HUES6 (cell line): ENCODE results near the gene KLRF2.

Experiments used
- H3K27ac ChIP-seq: 2 replicates; pipeline ENCODE4 v1.7.0; 2013; ENCODE audit warnings: low read depth, mild to moderate bottlenecking, low read length, inconsistent platforms
- H3K27me3 ChIP-seq: 2 replicates; pipeline ENCODE4 v1.6.1; 2013; ENCODE audit warnings: low read length; ENCODE audit not compliant: control insufficient read depth, insufficient read depth
- H3K36me3 ChIP-seq: 2 replicates; pipeline ENCODE4 v1.6.1; 2013; ENCODE audit warnings: low read length; ENCODE audit not compliant: control insufficient read depth, insufficient read depth
- H3K4me1 ChIP-seq: 2 replicates; pipeline ENCODE4 v1.6.1; 2013; ENCODE audit warnings: low read length; ENCODE audit not compliant: control insufficient read depth, insufficient read depth
- H3K4me3 ChIP-seq: 2 replicates; pipeline ENCODE4 v1.5.1; 2013; ENCODE audit warnings: low read depth, low read length
- H3K9ac ChIP-seq: one replicate; pipeline ENCODE4 v1.6.1; 2013; ENCODE audit warnings: mild to moderate bottlenecking, low read length
- H3K9me3 ChIP-seq: 2 replicates; pipeline ENCODE4 v1.6.1; 2013; ENCODE audit warnings: low read depth, low read length; ENCODE audit not compliant: control insufficient read depth, insufficient read depth

The KLRF2 gene

GRCh38 chr12:9888665-9889273 lies 7.5 kb downstream of the KLRF2 start:
- H3K36me3 ChIP-seq = no peaks in the 10 kb centered on the region
- H3K4me1 ChIP-seq = no peaks in the 10 kb centered on the region
- H3K27ac ChIP-seq = no peak overlapping the region
- no peak overlapping the region for H3K4me3 ChIP-seq
- no peak overlapping the region for H3K9ac ChIP-seq
- no peaks in the 10 kb centered on the region for H3K27me3 ChIP-seq
- no peaks in the 10 kb centered on the region for H3K9me3 ChIP-seq

GRCh38 chr12:9895215-9895971 lies 14.1 kb downstream of the KLRF2 start:
- H3K4me3 ChIP-seq = no peak overlapping the region
- no peaks in the 10 kb centered on the region for H3K9me3 ChIP-seq
- H3K27ac ChIP-seq = no peak overlapping the region
- H3K36me3 ChIP-seq = no peaks in the 10 kb centered on the region
- no peaks in the 10 kb centered on the region for H3K27me3 ChIP-seq
- H3K9ac ChIP-seq = no peak overlapping the region
- no peaks in the 10 kb centered on the region for H3K4me1 ChIP-seq

- H3K27ac ChIP-seq = no peak overlapping the region
- H3K4me1 ChIP-seq = no peaks in the 10 kb centered on the region
- H3K4me3 ChIP-seq = no peak overlapping the region
- H3K9me3 ChIP-seq = peaks cover 5% of the 10 kb centered on the region
- no peaks in the 10 kb centered on the region for H3K36me3 ChIP-seq
- H3K9ac ChIP-seq = no peak overlapping the region
- H3K27me3 ChIP-seq = no peaks in the 10 kb centered on the region
Measured at GRCh38 chr12:9897535-9897934, 16.2 kb downstream of the KLRF2 start.

GRCh38 chr12:9899209-9899608 lies 17.9 kb downstream of the KLRF2 start:
- Histone ChIP-seq H3K36me3 (no peaks in the 10 kb centered on the region), H3K4me3 (no peak overlapping the region), H3K27ac (no peak overlapping the region), H3K4me1 (no peaks in the 10 kb centered on the region), H3K27me3 (no peaks in the 10 kb centered on the region), H3K9ac (no peak overlapping the region), H3K9me3 (peaks cover 17% of the 10 kb centered on the region)

GRCh38 chr12:9900930-9901329 lies 19.6 kb downstream of the KLRF2 start:
- Histone ChIP-seq H3K4me1 (no peaks in the 10 kb centered on the region), H3K9me3 (peaks cover 27% of the 10 kb centered on the region), H3K36me3 (no peaks in the 10 kb centered on the region), H3K27ac (no peak overlapping the region), H3K4me3 (no peak overlapping the region), H3K27me3 (no peaks in the 10 kb centered on the region), H3K9ac (no peak overlapping the region)

GRCh38 chr12:9902539-9903228 lies 21.4 kb downstream of the KLRF2 start:
- no peaks in the 10 kb centered on the region for H3K4me1 ChIP-seq
- H3K9me3 ChIP-seq = peaks cover 36% of the 10 kb centered on the region

GRCh38 chr12:9906873-9907272 lies 25.6 kb downstream of the KLRF2 start:
- H3K9ac ChIP-seq = no peak overlapping the region
- H3K4me1 ChIP-seq = no peaks in the 10 kb centered on the region
- H3K27me3 ChIP-seq = no peaks in the 10 kb centered on the region
- no peaks in the 10 kb centered on the region for H3K36me3 ChIP-seq
- H3K4me3 ChIP-seq = no peak overlapping the region
- no peak overlapping the region for H3K27ac ChIP-seq
- peaks cover 72% of the 10 kb centered on the region for H3K9me3 ChIP-seq

More at GRCh38 chr12:9902539-9903228, 21.4 kb downstream of the KLRF2 start:
- Histone ChIP-seq H3K9ac (no peak overlapping the region), H3K27me3 (no peaks in the 10 kb centered on the region), H3K27ac (no peak overlapping the region), H3K4me3 (no peak overlapping the region), H3K36me3 (no peaks in the 10 kb centered on the region)

GRCh38 chr12:9907769-9908168 lies 26.5 kb downstream of the KLRF2 start:
- no peaks in the 10 kb centered on the region for H3K27me3 ChIP-seq
- H3K27ac ChIP-seq = no peak overlapping the region
- H3K36me3 ChIP-seq = no peaks in the 10 kb centered on the region
- H3K9ac ChIP-seq = no peak overlapping the region
- no peak overlapping the region for H3K4me3 ChIP-seq
- H3K4me1 ChIP-seq = no peaks in the 10 kb centered on the region
- peaks cover 74% of the 10 kb centered on the region for H3K9me3 ChIP-seq

GRCh38 chr12:9908350-9908749 lies 27.1 kb downstream of the KLRF2 start:
- Histone ChIP-seq H3K9me3 (peaks cover 78% of the 10 kb centered on the region), H3K27me3 (no peaks in the 10 kb centered on the region), H3K4me3 (no peak overlapping the region), H3K36me3 (no peaks in the 10 kb centered on the region), H3K27ac (no peak overlapping the region), H3K9ac (no peak overlapping the region), H3K4me1 (no peaks in the 10 kb centered on the region)

GRCh38 chr12:9909724-9910123 lies 28.4 kb downstream of the KLRF2 start:
- no peaks in the 10 kb centered on the region for H3K4me1 ChIP-seq
- no peaks in the 10 kb centered on the region for H3K36me3 ChIP-seq
- no peak overlapping the region for H3K4me3 ChIP-seq
- H3K27ac ChIP-seq = no peak overlapping the region
- no peaks in the 10 kb centered on the region for H3K27me3 ChIP-seq
- H3K9me3 ChIP-seq = peaks cover 65% of the 10 kb centered on the region
- H3K9ac ChIP-seq = no peak overlapping the region
